Iris pigment epithelial cell (primary cell): ENCODE results near the gene PCNT.

Source experiments
- DNase-seq: peaks from one replicate; pipeline ENCODE4 v3.0.0-alpha.2; 2011; ENCODE audit warnings: low read depth

Gene PCNT, protein sequence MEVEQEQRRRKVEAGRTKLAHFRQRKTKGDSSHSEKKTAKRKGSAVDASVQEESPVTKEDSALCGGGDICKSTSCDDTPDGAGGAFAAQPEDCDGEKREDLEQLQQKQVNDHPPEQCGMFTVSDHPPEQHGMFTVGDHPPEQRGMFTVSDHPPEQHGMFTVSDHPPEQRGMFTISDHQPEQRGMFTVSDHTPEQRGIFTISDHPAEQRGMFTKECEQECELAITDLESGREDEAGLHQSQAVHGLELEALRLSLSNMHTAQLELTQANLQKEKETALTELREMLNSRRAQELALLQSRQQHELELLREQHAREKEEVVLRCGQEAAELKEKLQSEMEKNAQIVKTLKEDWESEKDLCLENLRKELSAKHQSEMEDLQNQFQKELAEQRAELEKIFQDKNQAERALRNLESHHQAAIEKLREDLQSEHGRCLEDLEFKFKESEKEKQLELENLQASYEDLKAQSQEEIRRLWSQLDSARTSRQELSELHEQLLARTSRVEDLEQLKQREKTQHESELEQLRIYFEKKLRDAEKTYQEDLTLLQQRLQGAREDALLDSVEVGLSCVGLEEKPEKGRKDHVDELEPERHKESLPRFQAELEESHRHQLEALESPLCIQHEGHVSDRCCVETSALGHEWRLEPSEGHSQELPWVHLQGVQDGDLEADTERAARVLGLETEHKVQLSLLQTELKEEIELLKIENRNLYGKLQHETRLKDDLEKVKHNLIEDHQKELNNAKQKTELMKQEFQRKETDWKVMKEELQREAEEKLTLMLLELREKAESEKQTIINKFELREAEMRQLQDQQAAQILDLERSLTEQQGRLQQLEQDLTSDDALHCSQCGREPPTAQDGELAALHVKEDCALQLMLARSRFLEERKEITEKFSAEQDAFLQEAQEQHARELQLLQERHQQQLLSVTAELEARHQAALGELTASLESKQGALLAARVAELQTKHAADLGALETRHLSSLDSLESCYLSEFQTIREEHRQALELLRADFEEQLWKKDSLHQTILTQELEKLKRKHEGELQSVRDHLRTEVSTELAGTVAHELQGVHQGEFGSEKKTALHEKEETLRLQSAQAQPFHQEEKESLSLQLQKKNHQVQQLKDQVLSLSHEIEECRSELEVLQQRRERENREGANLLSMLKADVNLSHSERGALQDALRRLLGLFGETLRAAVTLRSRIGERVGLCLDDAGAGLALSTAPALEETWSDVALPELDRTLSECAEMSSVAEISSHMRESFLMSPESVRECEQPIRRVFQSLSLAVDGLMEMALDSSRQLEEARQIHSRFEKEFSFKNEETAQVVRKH (N-terminal part only)

DNA sequence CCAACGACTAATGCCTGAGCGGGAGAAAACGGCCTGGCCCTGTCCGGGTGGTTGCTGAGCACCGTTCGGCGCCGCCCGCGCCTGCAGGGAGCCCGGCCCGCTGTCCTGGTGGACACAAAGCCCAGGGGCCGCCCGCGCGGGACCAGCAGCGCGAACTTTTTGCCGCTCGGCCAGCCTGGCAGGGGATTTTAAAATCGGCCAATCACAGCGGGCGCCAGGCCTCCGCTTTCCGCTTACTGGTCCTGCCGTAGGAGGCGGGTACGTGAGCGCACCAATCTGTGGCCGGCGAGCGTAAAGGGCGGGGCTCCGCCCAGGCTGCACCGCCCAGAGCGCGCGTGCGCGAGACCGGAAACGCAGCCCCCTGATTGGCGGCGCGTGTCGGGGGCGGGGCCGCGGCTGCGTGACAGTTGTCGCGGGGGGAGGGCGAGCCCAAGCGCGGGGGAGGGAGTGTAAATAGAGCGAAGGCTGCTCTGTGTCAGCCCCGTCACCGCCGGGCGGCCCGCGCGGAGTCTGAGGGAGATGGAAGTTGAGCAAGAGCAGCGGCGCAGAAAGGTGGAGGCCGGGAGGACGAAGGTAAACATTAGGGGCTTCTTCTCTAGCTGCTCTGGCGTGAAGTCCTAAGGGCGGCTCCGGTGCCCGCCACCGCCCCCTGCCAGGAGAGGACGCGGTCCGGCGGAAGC, at the start of gene PCNT, which contains the start of gene C21orf58:
PCNT (plus strand) TSS at position 447 of the 680 bp plus-strand sequence; CDS start at position 520, 73 bp downstream.
C21orf58 (minus strand) TSS at position 161 of the 680 bp plus-strand sequence. CDS start 1,132 bp downstream, outside the sequence.
- DNase-seq, result peak; percentile 98

DNA sequence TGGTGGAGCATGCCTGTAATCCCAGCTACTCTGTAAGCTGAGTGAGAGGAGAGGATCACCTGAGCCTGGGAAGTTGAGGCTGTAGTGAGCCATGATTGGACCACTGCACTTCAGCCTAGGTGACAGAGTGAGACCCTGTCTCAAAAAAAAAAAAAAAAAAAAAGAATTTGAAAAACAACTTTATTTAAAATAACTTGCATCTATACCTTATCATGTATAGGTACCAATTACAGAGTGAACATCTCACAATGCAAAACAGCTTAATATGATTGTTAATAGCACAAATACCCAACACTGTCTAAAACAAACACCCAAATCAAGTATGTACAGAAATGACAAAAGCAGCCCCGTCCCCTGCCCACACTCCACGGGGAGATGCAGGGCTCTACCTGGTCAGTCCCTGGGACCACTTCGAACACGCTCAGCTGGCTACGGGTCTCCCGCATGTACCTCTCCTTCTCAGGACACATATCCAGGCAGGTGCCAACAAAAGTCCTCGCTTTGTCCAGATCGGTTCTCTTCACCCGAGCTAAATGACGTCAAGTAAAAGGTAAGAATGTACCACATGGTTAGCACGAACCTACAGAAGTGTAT, 49.1 kb upstream of the PCNT start:
- DNase-seq, result no peak

DNA sequence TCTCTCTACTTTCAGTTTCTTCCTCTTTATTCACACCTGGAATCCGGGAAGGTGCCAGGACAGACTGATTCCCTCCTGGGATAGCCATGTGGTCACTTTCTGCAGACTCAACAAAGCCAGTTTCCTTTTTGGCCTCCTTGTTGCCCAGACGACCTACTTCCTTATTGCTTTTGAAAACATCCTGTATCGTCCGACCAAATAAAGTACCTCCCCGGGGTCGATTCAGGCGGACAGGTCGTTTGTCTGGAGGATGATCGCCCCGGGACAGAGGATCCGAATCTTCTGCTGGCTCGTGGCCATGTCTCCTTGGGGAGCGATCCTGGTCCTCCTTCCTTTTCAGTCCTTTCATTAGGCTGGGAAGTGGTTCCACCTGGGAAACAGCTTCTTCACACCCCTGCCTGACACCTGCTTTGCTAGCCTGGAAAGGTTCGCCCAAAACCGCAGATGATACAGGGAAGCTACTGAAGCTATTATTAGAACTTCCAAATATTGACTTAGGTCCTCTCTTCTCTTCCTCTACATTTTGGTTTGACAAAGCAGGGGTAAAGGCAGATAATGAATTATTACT, 39.8 kb upstream of the PCNT start:
- DNase-seq, result peak; percentile 5

DNA sequence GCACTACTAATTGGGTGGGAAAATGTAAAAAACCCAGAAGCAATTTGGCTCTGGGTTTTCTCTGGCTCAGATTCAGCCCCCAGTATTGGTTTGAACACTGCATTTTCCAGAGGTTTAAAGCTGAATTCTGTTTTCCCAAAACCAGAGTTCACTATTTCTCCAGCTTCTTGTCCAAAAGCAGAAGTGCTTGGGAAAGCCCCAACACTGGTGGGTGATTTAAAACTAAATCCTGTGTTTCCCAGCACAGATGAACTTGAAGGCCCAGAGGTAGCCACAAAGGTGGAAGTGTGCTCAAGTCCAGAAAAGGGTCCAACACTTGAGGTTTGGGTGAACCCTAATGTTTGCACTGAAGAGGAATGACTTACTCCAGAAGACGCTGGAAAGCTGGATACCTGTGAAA, 39.2 kb upstream of the PCNT start:
- DNase-seq, result no peak

- no peak for DNase-seq
Observed at GRCh38 chr21:46285206-46285661, 38.7 kb upstream of the PCNT start, which contains the start of gene MCM3AP. Gene MCM3AP, minus strand, starts transcription at chr21:46285611. Its CDS starts 325 bp downstream, at chr21:46285286.

- peak; percentile 95 for DNase-seq
Observed at GRCh38 chr21:46285761-46286647, 38.0 kb upstream of the PCNT start, which contains the start of gene YBEY. Gene YBEY, plus strand, starts transcription at chr21:46286342. Its CDS starts 572 bp downstream, at chr21:46286914.

DNA sequence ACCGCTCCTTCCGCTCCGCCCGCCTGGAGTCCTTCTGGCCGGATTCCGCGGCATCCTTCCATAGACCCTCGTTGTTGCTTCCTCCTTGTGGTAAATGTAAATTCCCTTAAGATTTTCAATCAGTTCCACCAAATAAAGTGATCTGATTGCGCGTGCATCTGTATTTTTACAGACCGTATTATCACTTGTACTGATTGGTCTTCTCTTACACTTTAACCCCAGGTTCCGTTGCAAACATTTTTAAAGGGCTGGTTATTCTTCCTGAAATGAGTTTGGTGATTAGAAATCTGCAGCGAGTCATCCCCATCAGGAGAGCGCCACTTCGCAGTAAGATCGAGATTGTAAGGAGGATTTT, 37.3 kb upstream of the PCNT start:
- no peak for DNase-seq

- DNase-seq, result no peak
Observed at GRCh38 chr21:46287541-46287940, 36.4 kb upstream of the PCNT start.

GRCh38 chr21:46289655-46290179, 34.2 kb upstream of the PCNT start:
- DNase-seq, result no peak

- no peak for DNase-seq
Observed at GRCh38 chr21:46291561-46291960, 32.4 kb upstream of the PCNT start.

DNA sequence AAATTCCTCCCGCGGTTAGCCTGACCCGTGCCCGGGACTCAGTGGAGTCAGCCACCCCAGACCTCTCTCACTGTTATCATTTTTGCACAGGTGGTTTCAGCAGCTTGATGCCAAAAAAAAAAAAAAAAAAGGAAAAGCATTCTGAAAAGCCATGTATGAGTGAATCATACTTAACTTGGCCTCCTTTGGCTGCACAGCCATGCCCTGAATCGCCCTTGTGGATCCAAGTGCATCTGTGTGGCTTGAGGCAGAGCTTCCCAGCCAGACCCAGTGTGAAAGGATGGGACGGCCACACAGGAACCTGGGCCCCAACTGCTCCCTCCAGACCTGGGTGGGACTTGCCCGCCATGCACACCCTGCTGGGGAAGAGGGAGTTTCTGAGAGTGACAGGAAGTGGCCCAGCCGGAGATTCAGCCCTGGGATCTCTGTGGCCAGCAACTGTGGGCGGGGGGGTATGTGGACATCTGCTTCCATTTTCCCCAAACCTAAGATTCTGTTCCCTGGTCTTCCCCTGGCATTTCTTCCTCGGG, 29.2 kb upstream of the PCNT start:
- DNase-seq, result peak; percentile 71

DNA sequence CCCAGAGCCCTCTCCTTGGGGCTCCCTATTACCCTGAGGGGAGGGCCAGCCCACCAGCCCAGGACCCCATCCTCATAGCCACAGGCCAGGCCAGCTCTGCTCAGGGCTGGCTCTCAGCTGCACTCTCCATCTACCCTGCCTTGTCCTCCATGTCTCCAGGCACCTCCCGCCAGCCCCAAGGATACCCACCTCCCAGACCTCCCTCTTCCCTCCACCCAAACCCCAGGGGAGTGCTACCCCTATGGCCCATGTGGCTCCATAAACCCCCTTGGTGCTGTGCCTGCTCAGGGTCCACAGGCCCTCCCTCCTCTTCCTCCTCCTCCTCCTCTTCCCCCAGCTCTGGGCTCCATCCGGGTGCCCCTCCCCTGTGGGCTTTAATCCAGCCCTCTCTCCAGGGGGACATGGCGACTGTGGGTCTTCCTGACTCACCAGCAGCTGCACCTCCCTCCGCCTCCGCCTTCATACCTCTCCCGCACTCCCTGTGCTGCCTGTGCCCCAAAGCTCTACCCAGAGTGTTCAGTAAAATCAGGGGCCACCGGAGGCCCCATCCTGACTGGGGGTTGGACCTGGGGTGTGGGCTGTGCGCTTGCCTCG, 28.7 kb upstream of the PCNT start:
- DNase-seq, result peak; percentile 55

DNA sequence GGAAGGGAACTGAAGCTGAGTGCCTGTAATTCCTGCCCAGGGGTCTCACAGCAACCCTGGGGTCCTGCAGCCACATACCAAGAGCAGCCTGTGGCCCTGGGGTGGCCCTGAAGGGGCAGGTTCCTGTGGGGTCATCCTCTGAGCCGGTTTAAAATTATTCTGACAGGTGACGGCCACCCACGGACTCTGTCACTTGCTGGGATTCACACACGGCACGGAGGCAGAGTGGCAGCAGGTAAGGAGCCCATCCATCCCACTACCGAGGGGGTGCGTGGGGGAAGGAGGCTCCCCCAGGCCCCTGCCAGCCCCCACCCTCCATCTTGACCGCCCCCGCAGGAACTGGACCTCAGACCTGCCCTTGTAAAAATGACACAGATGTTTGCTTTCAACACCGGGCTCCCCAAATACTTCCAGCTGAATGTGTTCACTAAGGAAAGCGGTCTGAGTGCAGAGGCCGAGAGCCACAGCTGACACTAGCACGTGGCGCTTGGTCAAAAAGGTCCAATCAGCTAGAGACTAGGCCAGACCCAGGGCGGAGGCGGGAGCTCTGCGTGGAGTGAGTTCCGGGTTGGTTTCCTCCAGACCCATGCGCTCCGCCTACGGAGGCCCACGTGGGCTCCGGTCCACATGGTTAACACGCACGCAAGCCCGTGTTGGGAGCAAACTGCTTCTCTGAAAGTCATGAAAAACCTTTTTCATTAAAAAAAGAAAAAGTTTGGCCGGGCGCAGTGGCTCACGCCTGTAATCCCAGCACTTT, 27.8 kb upstream of the PCNT start:
- DNase-seq, result peak; percentile 65

DNA sequence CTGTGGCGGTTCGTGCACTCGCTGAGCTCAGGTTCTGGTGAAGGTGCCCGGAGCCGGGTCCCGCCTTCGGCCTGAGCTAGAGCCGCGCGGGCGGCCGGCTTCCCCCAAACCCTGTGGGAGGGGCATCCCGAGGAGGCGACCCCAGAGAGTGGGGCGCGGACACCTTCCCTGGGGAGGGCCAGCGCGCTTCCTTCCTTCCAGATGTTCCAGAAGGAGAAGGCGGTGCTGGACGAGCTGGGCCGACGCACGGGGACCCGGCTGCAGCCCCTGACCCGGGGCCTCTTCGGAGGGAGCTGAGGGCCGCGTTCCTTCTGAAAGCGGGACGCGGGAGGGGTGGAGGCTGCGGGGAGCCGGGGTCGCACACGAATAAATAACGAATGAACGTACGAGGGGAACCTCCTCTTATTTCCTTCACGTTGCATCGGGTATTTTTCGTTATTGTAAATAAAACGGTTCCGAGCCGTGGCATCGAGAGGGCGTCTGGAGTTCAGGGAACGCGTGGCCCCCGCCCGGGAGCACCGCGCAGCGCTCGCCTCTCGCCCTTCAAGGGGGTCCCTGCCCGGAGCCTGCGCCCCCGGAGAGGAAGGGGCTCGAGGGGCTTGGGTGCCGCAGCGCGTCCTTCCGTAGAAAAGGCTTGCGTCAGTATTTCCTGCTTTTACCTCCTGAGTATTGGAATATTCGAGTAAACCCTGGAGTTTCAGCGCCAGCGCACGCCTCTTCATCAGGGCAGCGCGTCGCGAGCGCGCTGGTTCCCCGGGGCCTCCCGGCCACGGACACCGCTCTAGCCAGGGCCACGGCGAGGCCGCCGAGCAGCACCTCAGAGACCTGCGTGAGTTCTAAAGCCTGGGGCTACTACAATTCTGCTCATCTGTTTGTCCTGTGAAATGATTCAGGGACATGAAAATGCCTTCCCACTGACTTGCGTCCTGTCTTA, 26.4 kb upstream of the PCNT start:
- peak; percentile 32 for DNase-seq

DNA sequence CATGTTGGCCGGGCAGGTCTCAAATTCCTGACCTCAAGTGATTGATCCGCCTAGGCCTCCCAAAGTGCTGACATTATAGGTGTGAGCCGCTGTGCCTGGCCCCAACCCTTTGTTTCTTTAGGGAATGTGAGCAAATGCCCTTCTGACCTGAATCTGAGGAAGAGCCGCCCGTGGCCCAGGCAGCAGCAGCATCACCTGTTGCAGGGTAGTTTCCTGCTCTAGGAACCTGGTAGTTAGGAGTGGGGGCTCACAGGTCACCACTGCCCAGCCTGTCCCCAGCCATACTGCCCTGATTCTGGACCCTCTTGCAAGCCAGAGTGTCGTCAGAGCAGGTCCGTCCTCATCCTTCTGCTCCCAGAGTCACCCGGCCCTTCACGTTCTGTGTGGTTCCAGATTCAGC, 24.8 kb upstream of the PCNT start:
- no peak for DNase-seq

DNA sequence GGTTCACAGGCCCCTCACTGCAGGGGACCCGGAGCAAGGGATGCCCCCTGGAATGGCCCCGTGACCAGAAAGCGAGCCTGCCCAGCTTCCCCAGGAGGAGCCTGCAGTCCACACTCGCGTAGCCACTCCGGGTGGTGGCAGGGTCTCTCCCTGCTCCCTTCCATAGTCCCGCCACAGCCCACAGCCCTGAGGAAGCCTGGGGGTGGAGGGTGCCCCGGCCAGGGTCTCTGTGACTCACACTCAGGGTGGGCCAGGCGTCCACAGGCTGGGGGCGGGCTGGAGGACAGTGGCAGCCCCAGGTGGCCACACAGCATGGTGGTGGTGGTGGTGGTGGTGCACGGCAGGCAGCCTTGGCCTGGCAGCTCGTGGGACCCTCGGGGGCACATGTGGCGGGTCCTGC, 22.2 kb upstream of the PCNT start:
- no peak for DNase-seq
